AG10803 (cell line): ENCODE data around the gene OR52A5.

Experiments
- DNase-seq: peaks from one replicate; pipeline ENCODE4 v3.0.0; 2010; ENCODE audit warnings: low read depth
- H3K4me3 ChIP-seq: 2 replicates; pipeline ENCODE4 v1.5.1; 2011; ENCODE audit warnings: mild to moderate bottlenecking, low read length, control low read depth
- CTCF ChIP-seq: conservative IDR thresholded peaks from 2 replicates; pipeline ENCODE4 v1.5.1; 2011; ENCODE audit warnings: mild to moderate bottlenecking, low read length, control low read depth, inconsistent platforms

The OR52A5 gene

GRCh38 chr11:5129457-5129877 is 8.7 kb downstream of the OR52A5 start:
- H3K4me3 ChIP-seq = no peak overlapping the region
- no peak for TF ChIP-seq CTCF
- no peak for DNase-seq

- no peak for DNase-seq
- H3K4me3 ChIP-seq = no peak overlapping the region
- no peak for TF ChIP-seq CTCF
These were observed 13.1 kb downstream of the OR52A5 start for GRCh38 chr11:5124891-5125620.

GRCh38 chr11:5123802-5124521 is 14.2 kb downstream of the OR52A5 start:
- TF ChIP-seq CTCF = peak; percentile 91
- no peak overlapping the region for H3K4me3 ChIP-seq
- DNase-seq = peak; percentile 80

GRCh38 chr11:5118893-5119292 is 19.3 kb downstream of the OR52A5 start:
- no peak for DNase-seq
- no peak for TF ChIP-seq CTCF
- H3K4me3 ChIP-seq = no peak overlapping the region

GRCh38 chr11:5117588-5117987 is 20.6 kb downstream of the OR52A5 start:
- no peak for TF ChIP-seq CTCF
- no peak overlapping the region for H3K4me3 ChIP-seq

GRCh38 chr11:5115339-5115738 is 22.8 kb downstream of the OR52A5 start:
- H3K4me3 ChIP-seq = no peak overlapping the region
- no peak for DNase-seq
- TF ChIP-seq CTCF = no peak

More at GRCh38 chr11:5117588-5117987, 20.6 kb downstream of the OR52A5 start:
- DNase-seq = no peak

- H3K4me3 ChIP-seq = no peak overlapping the region
- no peak for DNase-seq
- no peak for TF ChIP-seq CTCF
These were observed 30.9 kb downstream of the OR52A5 start for GRCh38 chr11:5107285-5107684.
